ENCODE data around the gene OVAAL.

OVAAL gene

GRCh38 chr1:180558664-180559063 is at the start of gene OVAAL:
OVAAL (plus strand) TSS chr1:180558964.
- DNase-seq (ENCODE audit: low read depth in 2 of 2), result no peak

GRCh38 chr1:180510882-180511281 is 47.9 kb upstream of the OVAAL start:
- no peak for DNase-seq (ENCODE audit: low read depth in 2 of 2)

- DNase-seq (ENCODE audit: low read depth in 2 of 2), result no peak
Observed at GRCh38 chr1:180513531-180513930, 45.2 kb upstream of the OVAAL start.

GRCh38 chr1:180515364-180515763 is 43.4 kb upstream of the OVAAL start:
- DNase-seq (ENCODE audit: low read depth in 2 of 2), result no peak

- peak; percentile 18 to 21 for DNase-seq (ENCODE audit: low read depth in 2 of 2)
Observed at GRCh38 chr1:180515857-180516388, 42.8 kb upstream of the OVAAL start.

GRCh38 chr1:180519846-180520245 is 38.9 kb upstream of the OVAAL start:
- DNase-seq (ENCODE audit: low read depth in 2 of 2), result no peak

- no peak for DNase-seq (ENCODE audit: low read depth in 2 of 2)
Observed at GRCh38 chr1:180521474-180522212, 37.1 kb upstream of the OVAAL start.

GRCh38 chr1:180522213-180522515 is 36.6 kb upstream of the OVAAL start:
- no peak for DNase-seq (ENCODE audit: low read depth in 2 of 2)

- no peak for DNase-seq (ENCODE audit: low read depth in 2 of 2)
Observed at GRCh38 chr1:180524160-180524914, 34.4 kb upstream of the OVAAL start.

- DNase-seq (ENCODE audit: low read depth in 2 of 2), result no peak
Observed at GRCh38 chr1:180524915-180525714, 33.6 kb upstream of the OVAAL start.

- no peak for DNase-seq (ENCODE audit: low read depth in 2 of 2)
Observed at GRCh38 chr1:180525715-180526039, 33.1 kb upstream of the OVAAL start.

- no peak for DNase-seq (ENCODE audit: low read depth in 2 of 2)
Observed at GRCh38 chr1:180527101-180527669, 31.6 kb upstream of the OVAAL start.

GRCh38 chr1:180528868-180529470 is 29.8 kb upstream of the OVAAL start:
- no peak for DNase-seq (ENCODE audit: low read depth in 2 of 2)

GRCh38 chr1:180530501-180530900 is 28.3 kb upstream of the OVAAL start:
- DNase-seq (ENCODE audit: low read depth in 2 of 2), result no peak

- DNase-seq (ENCODE audit: low read depth in 2 of 2), result no peak
Observed at GRCh38 chr1:180532854-180533253, 25.9 kb upstream of the OVAAL start.

GRCh38 chr1:180533266-180533987 is 25.3 kb upstream of the OVAAL start:
- peak; percentile 19 to 35 for DNase-seq (ENCODE audit: low read depth in 2 of 2)

- DNase-seq (ENCODE audit: low read depth in 2 of 2), result no peak
Observed at GRCh38 chr1:180534214-180534613, 24.6 kb upstream of the OVAAL start.

GRCh38 chr1:180535418-180535999 is 23.3 kb upstream of the OVAAL start:
- DNase-seq (ENCODE audit: low read depth in 2 of 2), result no peak

GRCh38 chr1:180536821-180537372 is 21.9 kb upstream of the OVAAL start:
- DNase-seq (ENCODE audit: low read depth in 2 of 2), result no peak

- DNase-seq (ENCODE audit: low read depth in 2 of 2), result no peak
Observed at GRCh38 chr1:180539136-180539535, 19.6 kb upstream of the OVAAL start.

All from stimulated activated CD4-positive, alpha-beta T cell treated with anti-CD3 and anti-CD28 coated beads, Interleukin-1b, Interleukin-23, amount 100 ng/mL, for 1 hour (primary cell).